Fibroblast of villous mesenchyme (primary cell): ENCODE measurements around the gene GLRA3. TPM values are rescaled to one million over a fixed set of nuclear protein-coding genes. Genes with fewer than 3 reads are reported as not detected.

Experiments
- DNase-seq: peaks from one replicate; pipeline ENCODE4 v3.0.0-alpha.2; 2010; ENCODE audit warnings: low read depth
- H3K4me3 ChIP-seq: 2 replicates; pipeline ENCODE4 v1.5.1; 2011; ENCODE audit warnings: low read depth, mild to moderate bottlenecking, low read length
- total RNA-seq: library from RNA; depleted of rRNA; stranded (reverse); fragments of >200 nt; gene quantifications from 2 replicates; pipeline ENCODE4 v1.2.3, GENCODE V29; 2012
- TF ChIP-seq, protein P1 (sequence below): IDR thresholded peaks from 2 replicates; pipeline ENCODE4 v1.5.1; 2012; ENCODE audit warnings: low read depth, mild to moderate bottlenecking, low read length; ENCODE audit not compliant: insufficient read depth

The GLRA3 gene
- total RNA-seq, 1 donor, result not detected

DNA sequence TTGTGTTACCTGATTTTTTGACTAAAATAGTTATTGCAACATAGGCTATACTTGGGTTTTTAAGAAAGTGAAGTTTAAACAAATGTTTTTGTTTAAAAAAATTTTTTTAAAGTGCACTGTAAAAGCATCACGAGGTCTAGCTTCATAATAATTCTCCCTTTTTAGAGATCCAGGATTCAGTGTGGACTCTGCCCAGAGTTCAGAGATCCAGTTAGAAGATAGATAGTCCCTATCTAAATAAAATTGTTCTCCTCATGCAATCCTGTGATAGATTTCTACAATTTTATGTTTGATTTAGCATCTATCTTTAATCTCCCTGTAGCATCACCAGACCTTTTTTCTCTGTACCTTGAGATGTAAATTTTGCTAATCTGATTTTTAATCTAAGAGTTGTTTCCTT is 221.3 kb downstream of the GLRA3 start:
- H3K4me3 ChIP-seq, result no peak overlapping the region
- DNase-seq, result no peak
- TF ChIP-seq, protein P1, sequence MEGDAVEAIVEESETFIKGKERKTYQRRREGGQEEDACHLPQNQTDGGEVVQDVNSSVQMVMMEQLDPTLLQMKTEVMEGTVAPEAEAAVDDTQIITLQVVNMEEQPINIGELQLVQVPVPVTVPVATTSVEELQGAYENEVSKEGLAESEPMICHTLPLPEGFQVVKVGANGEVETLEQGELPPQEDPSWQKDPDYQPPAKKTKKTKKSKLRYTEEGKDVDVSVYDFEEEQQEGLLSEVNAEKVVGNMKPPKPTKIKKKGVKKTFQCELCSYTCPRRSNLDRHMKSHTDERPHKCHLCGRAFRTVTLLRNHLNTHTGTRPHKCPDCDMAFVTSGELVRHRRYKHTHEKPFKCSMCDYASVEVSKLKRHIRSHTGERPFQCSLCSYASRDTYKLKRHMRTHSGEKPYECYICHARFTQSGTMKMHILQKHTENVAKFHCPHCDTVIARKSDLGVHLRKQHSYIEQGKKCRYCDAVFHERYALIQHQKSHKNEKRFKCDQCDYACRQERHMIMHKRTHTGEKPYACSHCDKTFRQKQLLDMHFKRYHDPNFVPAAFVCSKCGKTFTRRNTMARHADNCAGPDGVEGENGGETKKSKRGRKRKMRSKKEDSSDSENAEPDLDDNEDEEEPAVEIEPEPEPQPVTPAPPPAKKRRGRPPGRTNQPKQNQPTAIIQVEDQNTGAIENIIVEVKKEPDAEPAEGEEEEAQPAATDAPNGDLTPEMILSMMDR, result no peak

- peak; percentile 73 for DNase-seq
- TF ChIP-seq, protein P1, result no peak
- H3K4me3 ChIP-seq, result no peak overlapping the region
Observed at GRCh38 chr4:174604198-174604597, 224.8 kb downstream of the GLRA3 start.

DNA sequence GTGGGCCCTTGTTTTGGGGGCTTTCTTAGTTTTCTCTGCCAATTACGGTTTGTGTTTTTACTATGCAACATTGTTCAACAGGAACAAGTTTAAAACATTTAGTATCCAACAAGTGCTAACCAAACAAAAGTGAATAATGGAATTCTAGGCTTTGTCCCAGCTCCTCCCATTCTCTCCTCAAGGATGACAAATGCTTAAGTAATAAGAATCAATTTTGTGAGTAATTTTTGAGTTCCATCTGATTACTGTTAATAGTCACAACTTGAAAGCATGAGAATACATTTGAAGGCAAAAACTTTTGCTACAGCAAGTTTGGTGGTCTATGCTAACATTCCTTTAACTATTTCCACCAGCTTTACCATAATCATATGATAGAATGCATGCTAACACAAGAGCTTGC is 228.7 kb downstream of the GLRA3 start:
- H3K4me3 ChIP-seq, result no peak overlapping the region
- TF ChIP-seq, protein P1, result no peak
- DNase-seq, result no peak

DNA sequence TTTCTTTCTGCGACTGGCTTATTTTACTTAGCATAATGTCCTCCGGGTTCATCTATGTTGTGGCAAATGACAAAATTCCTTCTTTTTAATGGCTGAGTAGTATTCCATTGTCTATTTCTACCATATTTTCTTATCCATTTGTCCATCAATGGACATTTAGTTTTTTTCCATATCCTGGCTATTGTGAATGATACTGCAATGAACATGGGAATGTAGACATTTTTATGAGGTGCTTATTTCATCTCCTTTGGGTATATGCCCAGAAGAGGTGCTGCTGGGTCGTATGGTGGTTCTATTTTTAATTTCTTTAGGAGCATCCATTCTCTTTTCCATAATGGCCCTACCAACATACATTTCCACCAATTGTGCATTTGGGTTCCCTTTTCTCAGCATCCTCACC is 230.2 kb downstream of the GLRA3 start:
- DNase-seq, result no peak
- H3K4me3 ChIP-seq, result no peak overlapping the region
- TF ChIP-seq, protein P1, result no peak

GRCh38 chr4:174596513-174596912 is 232.5 kb downstream of the GLRA3 start:
- no peak for DNase-seq
- TF ChIP-seq, protein P1, result no peak
- no peak overlapping the region for H3K4me3 ChIP-seq

GRCh38 chr4:174595141-174595929 is 233.7 kb downstream of the GLRA3 start:
- DNase-seq, result no peak
- TF ChIP-seq, protein P1, result no peak
- H3K4me3 ChIP-seq, result no peak overlapping the region

- no peak overlapping the region for H3K4me3 ChIP-seq
- no peak for DNase-seq
- TF ChIP-seq, protein P1, result no peak
Observed at GRCh38 chr4:174593701-174594100, 235.3 kb downstream of the GLRA3 start.
